CD14-positive monocyte (primary cell): ENCODE data around the gene CNFN. TPM values are rescaled to one million over a fixed set of nuclear protein-coding genes. Genes with fewer than 3 reads are reported as not detected.

Experiments used
- DNase-seq, 3 donors: peaks; one replicate each; pipeline ENCODE4 v3.0.0-alpha.2; 2011 to 2022
- H2AFZ ChIP-seq: 2 replicates; pipeline ENCODE4 v1.6.0; 2012; ENCODE audit warnings: mild to moderate bottlenecking, low read depth, low read length, inconsistent platforms; ENCODE audit not compliant: insufficient read depth, poor library complexity, severe bottlenecking
- H3K27ac ChIP-seq, 2 donors: 1 replicate in 1 of 2; 2 replicates in 1 of 2; pipeline ENCODE4 v1.5.1; 2012 to 2013; ENCODE audit warnings: low read length in 2 of 2, control low read depth in 1 of 2, inconsistent platforms in 1 of 2, low read depth in 1 of 2, mild to moderate bottlenecking in 1 of 2
- H3K27me3 ChIP-seq, 2 donors: one replicate each; pipeline versions ENCODE4 v1.6.0 to v1.6.1; 2011 to 2013; ENCODE audit warnings: low read length in 2 of 2; ENCODE audit not compliant: control insufficient read depth in 2 of 2, insufficient read depth in 2 of 2
- H3K36me3 ChIP-seq, 2 donors: replicated peaks in 1 of 2; 1 replicate in 1 of 2; 2 replicates in 1 of 2; pipeline versions ENCODE4 v1.5.1 to v1.6.1; 2012 to 2013; ENCODE audit warnings: low read length in 2 of 2, control low read depth in 1 of 2, inconsistent platforms in 1 of 2, mild to moderate bottlenecking in 1 of 2; ENCODE audit not compliant: insufficient read depth in 2 of 2, control insufficient read depth in 1 of 2
- H3K4me1 ChIP-seq, 2 donors: 1 replicate in 1 of 2; 2 replicates in 1 of 2; pipeline versions ENCODE4 v1.5.1 to v1.6.1; 2012 to 2013; ENCODE audit warnings: low read length in 2 of 2, control low read depth in 1 of 2, inconsistent platforms in 1 of 2, mild to moderate bottlenecking in 1 of 2, moderate library complexity in 1 of 2; ENCODE audit not compliant: insufficient read depth in 2 of 2, control insufficient read depth in 1 of 2
- H3K4me2 ChIP-seq: replicated peaks from 2 replicates; pipeline ENCODE3; 2012; ENCODE audit warnings: low read length, moderate library complexity, mild to moderate bottlenecking; ENCODE audit not compliant: poor library complexity, severe bottlenecking; ENCODE audit errors: extremely low read depth
- H3K4me3 ChIP-seq, 3 experiments: fragments of 200-600 bp in 1 of 3; sonication (generic) in 1 of 3; replicated peaks in 1 of 3; 1 replicate in 2 of 3; 2 replicates in 1 of 3; pipeline ENCODE4 v1.5.1; 2011 to 2013; ENCODE audit warnings: low read length in 3 of 3, mild to moderate bottlenecking in 3 of 3, control low read depth in 2 of 3, low read depth in 2 of 3, inconsistent platforms in 1 of 3, moderate library complexity in 1 of 3
- H3K79me2 ChIP-seq: 2 replicates; pipeline ENCODE4 v1.6.0; 2012; ENCODE audit warnings: mild to moderate bottlenecking, control low read depth, inconsistent platforms, low read length, moderate library complexity; ENCODE audit not compliant: insufficient read depth
- H3K9ac ChIP-seq: 2 replicates; pipeline ENCODE4 v1.6.0; 2017; ENCODE audit warnings: low read length, mild to moderate bottlenecking; ENCODE audit not compliant: insufficient read depth, poor library complexity, severe bottlenecking
- H3K9me3 ChIP-seq, 2 donors: replicated peaks in 1 of 2; 1 replicate in 1 of 2; 2 replicates in 1 of 2; pipeline versions ENCODE4 v1.5.1 to v1.6.1; 2012 to 2013; ENCODE audit warnings: low read length in 2 of 2, control low read depth in 1 of 2; ENCODE audit not compliant: control insufficient read depth in 1 of 2, insufficient read depth in 1 of 2
- H4K20me1 ChIP-seq: 2 replicates; pipeline ENCODE4 v1.6.0; 2012; ENCODE audit warnings: mild to moderate bottlenecking, low read length, control low read depth, moderate library complexity; ENCODE audit not compliant: insufficient read depth
- H3K27ac Mint-ChIP-seq, 7 donors: one replicate each; pipeline ENCODE4 v1.8.0; 2020; ENCODE audit warnings: mild to moderate bottlenecking in 7 of 7, mixed read lengths in 7 of 7, moderate library complexity in 6 of 7, inconsistent platforms in 2 of 7
- H3K27me3 Mint-ChIP-seq, 3 donors: one replicate each; pipeline ENCODE4 v1.8.0; 2021 to 2022; ENCODE audit warnings: low read depth in 3 of 3, mild to moderate bottlenecking in 3 of 3, mixed read lengths in 3 of 3, moderate library complexity in 3 of 3, inconsistent platforms in 1 of 3
- H3K36me3 Mint-ChIP-seq, 2 donors: one replicate each; pipeline ENCODE4 v1.8.0; 2020; ENCODE audit warnings: mixed read lengths in 2 of 2, inconsistent platforms in 1 of 2, mild to moderate bottlenecking in 1 of 2
- H3K4me1 Mint-ChIP-seq: one replicate; pipeline ENCODE4 v1.8.0; 2020; ENCODE audit warnings: mild to moderate bottlenecking, mixed read lengths
- H3K4me3 Mint-ChIP-seq, 2 donors: one replicate each; pipeline ENCODE4 v1.8.0; 2020; ENCODE audit warnings: mild to moderate bottlenecking in 2 of 2, mixed read lengths in 2 of 2, moderate library complexity in 1 of 2
- H3K9me3 Mint-ChIP-seq, 7 donors: one replicate each; pipeline ENCODE4 v1.8.0; 2020 to 2022; ENCODE audit warnings: mixed read lengths in 7 of 7, mild to moderate bottlenecking in 6 of 7, moderate library complexity in 6 of 7, inconsistent platforms in 2 of 7
- CTCF ChIP-seq: fragments of 200-600 bp; IDR thresholded peaks from one replicate; pipeline ENCODE4 v1.8.0; 2022; ENCODE audit warnings: antibody characterized with exemption, mild to moderate bottlenecking
- WGBS: methylation state at CpG from one replicate; pipeline ENCODE4 v1.1.5; 2013; ENCODE audit warnings: missing lambda C conversion rate; ENCODE audit not compliant: insufficient coverage; 5-methylcytosine and 5-hydroxymethylcytosine counted together
- intact Hi-C, 2 donors: fragments of 100-400 bp; cut with micrococcal nuclease; formaldehyde crosslinking; loops; one replicate each; pipeline versions ENCODE4 v1.15.0 to v1.15.1; 2023
- polyA plus RNA-seq, 3 donors: library from polyadenylated mRNA; depleted of rRNA in 1 of 3; unstranded in 2 of 3; stranded (reverse) in 1 of 3; fragments of 300-500 nt in 2 of 3; fragments of >200 nt in 1 of 3; fragmentation: Illumina TruSeq in 2 of 3; gene quantifications; 1 replicate in 2 of 3; 2 replicates in 1 of 3; pipeline ENCODE4 v1.2.3, GENCODE V29; 2012 to 2021

Gene CNFN
- polyA plus RNA-seq, 3 donors: 0.64 to 6.4 (median 3.4) TPM

- Histone ChIP-seq H3K9ac (no peak overlapping the region), H3K36me3 (no peaks in the 10 kb centered on the region), H3K27ac (no peak overlapping the region), H3K9me3 (no peaks in the 10 kb centered on the region), H4K20me1 (no peaks in the 10 kb centered on the region), H3K79me2 (no peaks in the 10 kb centered on the region), H3K4me1 (peaks cover 23 to 37% of the 10 kb centered on the region in 2 donors), H3K27me3 (peaks cover 0 to 24% of the 10 kb centered on the region in 2 donors), H3K4me3 (no peak overlapping the region), H2AFZ (no peak overlapping the region), H3K4me2 (no peak overlapping the region)
- H3K27ac Mint-ChIP-seq: no peak overlapping the region
- no peak for DNase-seq
- peaks cover 0 to 10% (median 4%) of the 10 kb centered on the region in 7 donors for H3K9me3 Mint-ChIP-seq
- no peak overlapping the region for H3K4me3 Mint-ChIP-seq
- intact Hi-C loops: no loop called here
- no peaks in the 10 kb centered on the region for H3K36me3 Mint-ChIP-seq
- TF ChIP-seq CTCF: no peak
- 84% methylated on average over 3 of the region's 6 CpGs for WGBS
- H3K4me1 Mint-ChIP-seq: peaks cover 36% of the 10 kb centered on the region
- peaks cover 23 to 32% (median 27%) of the 10 kb centered on the region in 3 donors for H3K27me3 Mint-ChIP-seq
Measured at GRCh38 chr19:42419309-42419708, 29.2 kb upstream of the CNFN start.

GRCh38 chr19:42412661-42413076 is 22.6 kb upstream of the CNFN start:
- no peak overlapping the region for H3K27ac ChIP-seq
- no peak overlapping the region for H3K4me3 Mint-ChIP-seq
- H3K4me1 Mint-ChIP-seq: no peaks in the 10 kb centered on the region
- H3K27ac Mint-ChIP-seq: no peak overlapping the region
- no peak for TF ChIP-seq CTCF
- no peaks in the 10 kb centered on the region for H4K20me1 ChIP-seq
- H2AFZ ChIP-seq: no peak overlapping the region
- no peaks in the 10 kb centered on the region for H3K9me3 ChIP-seq
- no peak for DNase-seq
- no peaks in the 10 kb centered on the region for H3K27me3 ChIP-seq
- no peak overlapping the region for H3K4me3 ChIP-seq
- intact Hi-C loops: no loop called here
- H3K36me3 ChIP-seq: no peaks in the 10 kb centered on the region
- H3K9ac ChIP-seq: no peak overlapping the region
- peaks cover 0 to 2% (median 0%) of the 10 kb centered on the region in 7 donors for H3K9me3 Mint-ChIP-seq
- no peaks in the 10 kb centered on the region for H3K79me2 ChIP-seq
- no peaks in the 10 kb centered on the region for H3K4me1 ChIP-seq
- no peak overlapping the region for H3K4me2 ChIP-seq
- WGBS: 94% methylated on average over 2 of the region's 4 CpGs
- H3K36me3 Mint-ChIP-seq: peaks cover 3 to 9% of the 10 kb centered on the region in 2 donors
- peaks cover 0 to 8% (median 2%) of the 10 kb centered on the region in 3 donors for H3K27me3 Mint-ChIP-seq
